ENCODE measurements around the gene SLC24A5.

SLC24A5 gene

DNA sequence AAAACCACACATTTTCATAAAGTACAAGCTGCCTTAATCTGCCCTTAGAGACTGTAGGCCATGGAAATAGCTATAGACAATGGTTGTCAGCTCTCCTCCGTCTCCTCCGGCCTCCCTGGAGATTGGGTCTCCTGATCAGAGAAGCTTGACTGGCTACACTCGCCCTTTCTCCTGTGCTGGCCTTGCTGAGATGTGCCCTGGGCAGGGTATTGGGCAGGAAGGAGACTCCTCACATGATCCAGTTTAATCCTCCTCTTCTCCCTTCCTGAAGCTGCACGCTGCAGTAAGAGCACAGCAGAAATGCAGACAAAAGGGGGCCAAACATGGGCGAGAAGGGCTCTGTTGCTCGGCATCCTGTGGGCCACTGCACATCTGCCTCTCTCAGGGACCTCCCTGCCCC lies at the start of gene SLC24A5:
SLC24A5 (plus strand) TSS at position 246 of the 400 bp plus-strand sequence; CDS start at position 301, 55 bp downstream.
- no peak for DNase-seq (ENCODE audit: low read depth, low spot score)
- H3K27ac ChIP-seq: no peak within 1 kb of the TSS

DNA sequence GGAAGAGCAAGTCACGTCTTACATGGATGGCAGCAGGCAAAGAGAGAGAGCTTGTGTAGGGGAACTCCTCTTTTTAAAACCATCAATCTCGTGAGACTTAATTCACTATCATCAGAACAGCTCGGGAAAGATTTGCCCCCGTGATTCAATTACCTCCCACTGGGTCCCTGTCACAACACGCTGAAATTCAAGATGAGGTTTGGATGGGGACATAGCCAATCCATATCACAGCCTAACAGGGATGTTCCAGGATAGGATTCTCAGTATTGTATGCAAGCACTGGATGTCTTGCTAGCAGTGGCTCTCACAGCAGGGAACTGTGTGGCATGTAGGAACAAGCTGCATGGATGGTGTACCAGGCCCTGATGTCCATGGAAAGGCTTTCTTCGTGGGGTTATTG lies 47.8 kb upstream of the SLC24A5 start:
- H3K27ac ChIP-seq: no peak overlapping the region
- no peak for DNase-seq (ENCODE audit: low read depth, low spot score)

DNA sequence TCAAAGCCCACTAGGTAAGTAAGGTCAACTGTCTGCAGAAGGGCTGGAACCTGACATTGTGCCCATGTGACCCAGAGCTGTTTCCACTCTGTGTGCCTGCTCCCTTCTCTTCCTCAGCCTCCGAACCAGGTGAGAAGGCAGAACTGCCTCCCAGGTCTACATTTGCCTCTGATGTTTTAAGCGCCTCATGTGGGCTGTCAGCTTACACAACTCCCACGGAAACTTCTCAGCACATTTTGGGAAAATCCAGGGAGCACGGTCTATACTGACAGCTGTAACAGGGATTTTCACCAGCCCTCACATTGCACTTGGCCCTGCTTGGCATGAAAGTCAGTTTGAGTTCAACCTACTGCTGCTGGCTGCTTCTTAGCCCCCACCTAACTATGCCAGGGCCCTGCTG lies 46.9 kb upstream of the SLC24A5 start:
- no peak overlapping the region for H3K27ac ChIP-seq
- DNase-seq (ENCODE audit: low read depth, low spot score): no peak

DNA sequence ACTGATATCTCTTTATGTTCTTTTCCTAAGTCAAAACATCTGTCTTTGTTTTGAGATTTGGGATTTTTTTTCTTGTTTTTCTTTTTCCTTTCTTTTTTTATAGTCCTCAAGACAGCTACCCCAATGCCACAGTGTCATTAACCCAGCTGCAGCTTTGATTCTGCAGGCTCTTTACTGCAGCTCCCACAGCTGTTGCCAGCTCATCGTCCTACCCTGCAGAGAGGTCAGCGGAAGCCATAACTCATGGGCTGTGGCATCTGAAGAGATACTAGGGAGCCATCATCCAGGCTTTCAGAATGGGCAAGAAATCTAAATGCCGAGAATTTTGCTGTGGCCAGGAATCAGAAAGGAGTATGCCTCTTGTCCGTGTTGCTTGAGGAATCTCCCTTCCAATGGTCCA lies 44.3 kb upstream of the SLC24A5 start:
- DNase-seq (ENCODE audit: low read depth, low spot score): no peak
- no peak overlapping the region for H3K27ac ChIP-seq

DNA sequence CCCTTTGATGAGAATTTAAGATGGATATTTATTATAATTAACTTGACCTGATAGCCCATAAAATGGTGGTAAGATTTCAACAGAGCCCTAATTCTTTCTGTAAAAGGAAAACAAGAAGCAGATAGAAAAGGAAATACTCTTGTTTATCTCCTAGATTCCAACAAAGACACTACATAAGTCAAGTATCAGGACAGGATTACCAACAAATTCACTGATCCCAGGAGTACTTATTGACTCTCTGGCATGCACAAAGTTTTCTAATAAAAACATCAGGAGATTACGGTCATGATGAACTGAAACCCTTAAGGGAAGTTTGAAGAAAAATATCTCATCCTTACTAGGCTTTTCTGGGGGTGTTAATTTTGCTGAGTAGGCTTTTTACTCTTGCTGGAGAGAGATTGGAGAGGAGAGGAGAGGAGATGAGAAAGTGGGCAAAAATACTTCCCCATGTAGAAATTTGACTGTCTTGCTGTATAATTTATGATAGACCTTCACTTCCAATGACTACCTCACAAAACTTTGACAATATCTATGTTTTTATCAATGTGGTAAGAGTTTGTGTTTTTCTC lies 43.1 kb upstream of the SLC24A5 start:
- no peak for DNase-seq (ENCODE audit: low read depth, low spot score)
- no peak overlapping the region for H3K27ac ChIP-seq

DNA sequence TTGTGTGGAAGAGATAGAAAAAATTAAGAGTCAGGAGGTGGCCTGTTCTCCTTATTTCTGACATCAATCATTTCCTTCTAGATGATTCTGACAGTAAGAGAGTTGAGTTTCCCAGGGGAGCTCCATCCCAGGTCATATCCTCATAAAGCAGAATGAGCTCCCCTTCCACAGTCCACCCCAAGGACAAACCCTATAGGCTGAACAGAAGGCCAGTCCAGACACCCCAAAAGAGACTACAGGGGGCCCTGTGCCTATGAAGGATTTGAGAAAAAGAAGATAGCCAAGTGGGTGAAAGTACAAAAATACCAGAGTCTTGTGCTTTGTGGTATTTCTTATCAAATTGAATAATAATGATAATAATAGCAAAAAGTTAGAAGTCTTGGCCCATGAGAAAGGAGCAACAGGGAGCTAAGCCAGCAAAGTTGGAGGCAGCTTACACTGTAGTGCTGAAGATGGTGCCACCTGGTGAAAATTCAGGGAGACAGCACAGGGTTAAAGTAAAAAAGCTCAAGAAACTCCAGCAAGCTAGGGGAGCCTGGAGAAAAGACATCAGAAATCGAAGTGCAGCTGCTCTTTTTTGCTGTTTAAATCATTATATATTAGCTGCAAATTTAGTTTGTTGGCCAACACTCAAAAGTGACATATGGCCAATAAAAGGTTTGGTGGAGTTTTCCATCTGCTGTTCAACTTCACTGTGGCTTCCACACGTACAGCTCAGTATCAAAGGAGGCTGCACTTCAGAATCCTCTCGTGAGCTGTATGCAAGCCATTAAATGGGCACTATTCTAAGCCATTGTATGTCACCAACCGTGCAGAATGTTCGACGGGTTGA lies 35.8 kb upstream of the SLC24A5 start:
- H3K27ac ChIP-seq: no peak overlapping the region
- no peak for DNase-seq (ENCODE audit: low read depth, low spot score)

DNA sequence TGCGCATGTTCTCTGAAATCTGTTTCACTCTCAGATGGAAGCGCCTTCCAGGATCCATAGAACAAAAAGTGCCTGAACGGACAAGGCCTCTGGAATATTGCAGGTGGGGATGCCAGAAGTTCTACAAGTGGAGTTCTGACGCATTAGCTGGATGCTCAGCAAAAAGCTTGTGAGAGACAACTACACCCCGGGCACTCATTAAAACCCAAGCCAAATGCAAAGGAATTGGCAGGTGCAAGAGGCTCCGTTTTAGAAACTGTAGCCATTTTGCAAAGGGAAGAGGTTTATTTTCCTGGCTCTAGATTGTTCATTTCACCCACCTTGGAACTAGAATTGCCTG lies 35.2 kb upstream of the SLC24A5 start:
- no peak for DNase-seq (ENCODE audit: low read depth, low spot score)
- H3K27ac ChIP-seq: no peak overlapping the region

DNA sequence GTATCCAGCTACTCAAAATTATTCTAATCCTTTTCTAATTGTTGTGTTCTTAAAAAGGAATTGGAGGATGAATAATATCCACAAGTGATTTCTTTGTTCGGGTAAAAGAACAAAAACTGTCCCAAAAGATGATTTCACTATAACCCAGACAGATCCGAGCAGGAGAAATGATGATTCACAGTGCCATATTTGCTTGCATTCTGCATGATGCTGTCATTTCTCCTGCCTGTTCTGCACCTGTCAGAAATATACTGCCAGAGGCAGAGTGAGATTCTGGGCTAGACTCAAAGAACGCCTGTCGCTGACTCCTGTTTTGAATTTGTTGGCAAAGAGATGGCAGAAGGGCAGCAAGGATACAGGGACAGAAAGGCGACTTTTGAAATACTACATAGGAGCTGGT lies 34.7 kb upstream of the SLC24A5 start:
- no peak overlapping the region for H3K27ac ChIP-seq
- no peak for DNase-seq (ENCODE audit: low read depth, low spot score)

DNA sequence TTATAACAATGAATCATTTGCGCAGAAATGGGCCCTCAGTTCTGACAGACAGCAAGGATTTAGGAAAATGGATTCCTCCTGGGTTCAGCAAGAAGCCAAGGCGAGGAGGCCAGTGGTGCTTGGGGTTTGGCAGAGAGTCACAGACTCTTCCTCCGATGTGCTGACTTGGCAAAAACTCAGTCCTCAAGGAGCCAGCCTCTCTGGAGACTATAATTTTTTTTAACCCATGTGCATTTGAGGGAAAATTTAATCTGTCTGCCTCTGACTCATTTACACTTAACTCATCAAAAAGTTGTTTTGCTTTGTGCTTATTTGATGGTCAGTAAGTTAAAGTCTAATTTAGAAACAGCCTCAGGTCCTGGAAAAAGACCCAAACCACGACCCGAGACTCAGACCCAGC lies 34.2 kb upstream of the SLC24A5 start:
- DNase-seq (ENCODE audit: low read depth, low spot score): no peak
- no peak overlapping the region for H3K27ac ChIP-seq

DNA sequence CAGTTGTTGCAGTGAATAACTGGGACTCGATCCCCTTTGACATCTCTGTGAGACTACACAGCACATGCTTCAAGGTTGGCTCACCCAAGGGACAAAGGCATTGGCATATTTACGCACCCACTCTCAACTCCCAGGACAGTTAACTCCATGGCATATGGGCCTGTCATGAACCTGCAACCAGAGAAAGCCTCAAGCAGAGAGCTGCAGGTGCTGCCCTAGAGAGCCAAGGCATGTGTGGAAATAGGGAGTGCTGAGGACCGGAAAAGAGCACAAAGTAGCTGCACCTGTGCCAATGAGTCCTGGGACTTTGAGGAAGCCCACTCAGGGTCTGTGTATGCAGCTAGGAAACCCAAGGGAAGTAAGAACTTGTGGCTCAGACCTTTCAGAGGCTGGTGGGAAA lies 32.9 kb upstream of the SLC24A5 start:
- no peak for DNase-seq (ENCODE audit: low read depth, low spot score)

DNA sequence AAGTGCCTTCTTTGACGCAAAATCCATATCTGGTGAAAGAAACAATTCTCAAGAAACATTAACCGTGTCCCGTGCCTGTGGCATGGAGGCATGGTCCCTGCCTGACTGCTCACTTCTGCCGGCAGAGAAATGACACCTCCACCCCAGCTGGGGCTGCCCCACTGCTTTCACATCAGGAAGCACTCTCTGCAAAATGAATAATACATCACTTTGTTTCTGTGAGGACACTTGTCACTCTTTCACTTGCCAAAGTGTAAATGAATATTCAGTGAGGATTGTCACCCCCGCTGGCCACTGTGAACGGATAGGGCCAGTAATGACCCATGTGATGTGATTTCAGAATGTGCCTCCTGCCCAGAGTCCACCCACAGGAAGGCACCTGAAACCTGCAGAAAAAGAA lies 31.1 kb upstream of the SLC24A5 start:
- H3K27ac ChIP-seq: no peak overlapping the region
- no peak for DNase-seq (ENCODE audit: low read depth, low spot score)

More for the DNA sequence above, 32.9 kb upstream of the SLC24A5 start:
- no peak overlapping the region for H3K27ac ChIP-seq

DNA sequence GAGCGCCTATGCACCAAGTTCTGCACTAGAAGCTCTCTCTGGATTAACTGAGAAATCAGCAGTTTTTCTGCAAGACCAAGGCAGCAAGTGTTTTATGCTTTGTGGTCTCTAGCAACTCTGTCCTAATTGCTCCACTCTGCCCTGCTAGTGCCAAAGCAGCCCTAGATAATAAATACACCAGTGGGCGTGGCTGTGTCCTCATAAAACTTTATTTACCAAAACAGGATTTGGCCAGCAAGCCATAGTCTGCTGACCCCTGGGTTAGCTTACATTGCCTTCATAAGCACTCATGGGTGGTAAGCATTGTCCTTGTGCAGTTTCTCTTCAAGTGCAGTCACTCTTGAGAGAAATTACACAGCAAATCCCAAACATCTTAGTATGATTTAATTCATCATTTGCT lies 30.7 kb upstream of the SLC24A5 start:
- H3K27ac ChIP-seq: no peak overlapping the region
- no peak for DNase-seq (ENCODE audit: low read depth, low spot score)

DNA sequence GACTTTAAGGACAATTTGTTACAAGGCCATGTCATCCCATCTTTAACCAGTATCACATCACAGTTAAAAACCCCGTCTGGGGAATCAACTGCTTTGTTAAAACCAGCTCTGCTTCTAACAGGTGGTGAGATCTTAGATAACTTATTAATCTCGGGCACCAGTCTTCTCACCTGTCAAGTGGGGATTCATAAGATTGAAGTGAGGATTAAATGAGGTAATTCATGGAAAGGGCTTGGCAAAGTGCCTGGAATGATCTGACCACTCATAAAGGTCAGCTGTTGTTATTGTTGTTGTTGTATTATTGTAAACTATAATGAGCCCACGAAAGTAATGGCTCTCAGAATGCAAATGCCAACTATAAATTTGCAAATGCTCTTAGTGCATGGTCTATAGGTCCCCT lies 30.1 kb upstream of the SLC24A5 start:
- no peak for DNase-seq (ENCODE audit: low read depth, low spot score)
- H3K27ac ChIP-seq: no peak overlapping the region

DNA sequence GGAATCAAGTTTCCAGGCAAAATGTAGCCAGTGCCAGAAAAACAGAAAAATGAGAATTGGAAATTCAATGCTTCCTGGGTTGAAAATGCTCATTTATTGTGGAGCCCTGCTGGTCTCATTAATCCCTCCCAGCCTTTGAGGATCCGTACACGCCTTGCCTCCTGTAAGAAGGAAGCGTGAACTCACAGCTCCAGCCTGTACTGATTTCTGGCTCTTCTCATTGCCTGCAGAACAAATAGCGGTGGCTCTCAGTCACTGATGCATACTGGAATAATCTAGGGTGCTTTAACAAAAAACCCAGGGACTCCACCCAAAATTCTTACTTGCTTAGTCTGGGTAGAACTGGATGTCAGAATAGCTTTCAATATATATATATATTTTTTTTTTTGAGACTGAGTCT lies 29.3 kb upstream of the SLC24A5 start:
- no peak for DNase-seq (ENCODE audit: low read depth, low spot score)
- H3K27ac ChIP-seq: no peak overlapping the region

DNA sequence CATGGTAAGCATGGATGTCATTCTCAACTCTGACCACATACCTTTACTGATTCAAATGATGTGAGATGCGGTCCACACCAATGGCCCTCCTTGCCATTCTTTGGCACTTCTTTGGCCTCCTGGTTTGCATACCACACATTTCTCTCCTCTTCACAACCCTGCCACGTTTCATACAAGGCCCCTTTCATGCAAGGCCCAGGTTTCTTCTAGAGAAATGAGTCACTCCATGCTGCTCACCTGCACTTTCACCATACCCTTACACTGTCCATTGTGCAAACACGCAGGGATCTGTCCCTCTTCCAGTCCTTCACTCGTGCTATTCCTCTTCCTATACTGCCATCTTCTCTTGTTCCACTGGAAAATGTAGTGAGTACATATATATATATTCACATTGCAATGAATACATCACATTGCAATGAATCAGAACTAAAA lies 24.4 kb upstream of the SLC24A5 start:
- DNase-seq (ENCODE audit: low read depth, low spot score): peak; percentile 39
- H3K27ac ChIP-seq: no peak overlapping the region

DNA sequence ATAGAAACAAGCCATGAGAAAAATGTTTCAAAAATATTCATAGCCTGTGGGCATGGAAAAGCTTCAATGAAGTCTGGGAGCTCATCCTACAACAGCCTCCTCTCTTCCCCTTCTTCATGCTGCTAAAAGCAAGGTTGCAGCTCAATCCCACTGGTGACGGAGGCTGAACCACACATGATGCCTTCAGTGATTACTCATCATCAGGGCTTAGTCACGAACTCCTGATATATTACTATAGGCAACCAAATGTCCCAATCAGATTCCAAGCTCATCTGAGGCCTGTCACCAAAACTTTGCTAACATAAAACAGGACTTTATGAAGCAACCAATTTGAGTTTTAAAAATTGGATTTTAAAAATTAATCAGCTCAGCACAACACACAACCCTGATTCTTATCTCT lies 24.0 kb upstream of the SLC24A5 start:
- H3K27ac ChIP-seq: no peak overlapping the region
- peak; percentile 64 for DNase-seq (ENCODE audit: low read depth, low spot score)

DNA sequence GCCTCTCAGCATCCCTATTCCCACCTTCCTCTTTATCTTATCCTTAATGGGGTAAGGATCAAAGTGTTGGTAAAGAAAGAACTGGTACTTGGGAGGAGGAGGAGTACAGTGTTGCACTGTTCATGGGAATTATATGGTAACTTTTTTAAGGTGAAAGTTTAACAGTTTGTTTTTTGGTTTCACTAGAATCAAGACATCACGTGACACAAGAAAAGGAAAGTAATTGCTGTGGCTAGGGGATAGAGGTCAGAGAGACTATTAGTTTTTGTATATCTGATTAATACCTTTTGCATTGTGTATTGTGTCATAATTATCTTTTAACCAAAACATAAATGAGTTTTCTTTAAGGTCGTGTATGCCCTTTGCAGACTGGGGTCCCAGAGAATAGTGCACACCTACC lies 23.5 kb upstream of the SLC24A5 start:
- DNase-seq (ENCODE audit: low read depth, low spot score): no peak
- H3K27ac ChIP-seq: no peak overlapping the region

DNA sequence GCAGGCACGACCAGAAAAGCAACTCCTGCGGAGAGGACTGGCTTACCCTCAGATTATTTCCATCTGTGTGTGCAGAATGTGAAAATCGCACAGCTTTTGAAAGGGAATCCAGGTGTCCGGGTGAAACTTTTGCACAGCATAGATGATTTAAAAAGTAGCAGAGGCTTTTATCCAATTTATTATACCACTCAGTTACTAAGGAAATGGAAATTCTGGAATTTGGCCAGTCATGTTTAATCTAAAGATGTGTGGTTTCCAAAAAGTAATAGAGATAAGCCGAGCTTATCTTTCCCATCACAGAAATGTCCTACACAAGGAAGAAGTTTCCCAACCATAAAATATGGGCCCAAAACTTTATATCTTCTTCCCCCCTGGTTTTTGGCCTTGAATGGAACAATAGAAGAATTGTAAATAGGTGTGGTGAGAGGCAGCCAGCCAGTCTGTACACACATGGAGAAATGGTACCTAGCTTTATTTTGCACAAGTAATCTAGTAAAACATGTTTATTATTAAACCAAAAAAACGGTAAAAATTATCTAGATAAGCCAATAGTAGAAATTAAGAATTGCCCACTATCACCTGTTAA lies 19.3 kb upstream of the SLC24A5 start:
- no peak overlapping the region for H3K27ac ChIP-seq
- no peak for DNase-seq (ENCODE audit: low read depth, low spot score)

DNA sequence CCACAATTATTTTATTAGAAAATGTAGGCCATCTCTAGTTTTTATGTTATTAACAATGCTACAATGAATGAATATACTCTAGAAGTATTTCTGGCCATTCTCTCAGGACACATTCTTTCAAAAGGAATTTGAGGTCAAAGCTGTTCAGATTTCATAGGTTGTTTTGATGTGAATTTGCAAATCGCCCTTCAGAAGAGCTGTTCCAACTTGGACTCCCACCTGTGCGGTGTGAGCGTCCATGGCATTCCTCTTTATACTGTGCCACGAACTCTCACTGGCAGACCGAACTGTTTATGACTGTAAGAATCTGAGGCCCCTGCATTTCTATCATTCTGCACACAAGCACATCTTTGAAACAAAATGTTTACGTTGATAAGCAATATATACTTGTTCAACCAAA lies 18.6 kb upstream of the SLC24A5 start:
- DNase-seq (ENCODE audit: low read depth, low spot score): no peak
- no peak overlapping the region for H3K27ac ChIP-seq

DNA sequence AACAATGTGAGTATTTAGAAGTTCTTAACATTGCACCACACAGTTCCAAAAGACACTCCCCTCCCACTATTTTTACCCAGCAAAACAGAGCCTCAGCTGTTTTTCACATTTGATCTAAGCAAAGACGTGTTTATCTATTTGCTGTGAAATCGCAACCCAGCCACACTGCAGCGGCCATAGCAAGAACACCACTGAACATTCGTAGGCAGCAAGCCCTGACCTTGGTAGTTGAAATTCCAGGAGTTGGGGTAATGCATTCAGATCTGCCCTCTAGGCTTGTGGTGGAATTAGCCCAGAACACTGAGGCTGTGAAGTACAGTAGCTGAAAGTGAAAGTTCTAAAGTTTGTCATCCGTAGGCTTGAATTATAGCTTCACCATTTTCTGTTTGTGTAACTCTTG lies 17.1 kb upstream of the SLC24A5 start:
- H3K27ac ChIP-seq: no peak overlapping the region

DNA sequence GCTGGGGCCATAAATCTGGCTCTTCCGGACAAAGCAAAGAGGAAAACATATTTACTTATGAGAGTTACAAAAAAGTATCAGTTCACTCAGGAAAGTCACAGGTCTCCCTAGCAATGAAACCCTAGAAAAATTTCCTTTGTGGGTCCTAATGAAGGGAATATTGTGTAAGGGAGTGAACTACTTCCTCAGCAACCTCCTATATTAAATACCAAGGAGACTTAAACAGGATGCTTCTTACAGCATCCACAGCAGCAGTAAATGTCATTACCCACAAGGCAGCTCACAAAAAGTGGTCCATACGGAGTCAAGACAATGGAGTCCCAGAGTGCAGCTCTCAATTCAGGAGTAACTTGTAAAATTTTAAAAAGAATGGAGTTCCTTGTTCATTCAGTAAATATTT lies 14.9 kb upstream of the SLC24A5 start:
- no peak overlapping the region for H3K27ac ChIP-seq
- no peak for DNase-seq (ENCODE audit: low read depth, low spot score)

More for the DNA sequence above, 17.1 kb upstream of the SLC24A5 start:
- no peak for DNase-seq (ENCODE audit: low read depth, low spot score)

DNA sequence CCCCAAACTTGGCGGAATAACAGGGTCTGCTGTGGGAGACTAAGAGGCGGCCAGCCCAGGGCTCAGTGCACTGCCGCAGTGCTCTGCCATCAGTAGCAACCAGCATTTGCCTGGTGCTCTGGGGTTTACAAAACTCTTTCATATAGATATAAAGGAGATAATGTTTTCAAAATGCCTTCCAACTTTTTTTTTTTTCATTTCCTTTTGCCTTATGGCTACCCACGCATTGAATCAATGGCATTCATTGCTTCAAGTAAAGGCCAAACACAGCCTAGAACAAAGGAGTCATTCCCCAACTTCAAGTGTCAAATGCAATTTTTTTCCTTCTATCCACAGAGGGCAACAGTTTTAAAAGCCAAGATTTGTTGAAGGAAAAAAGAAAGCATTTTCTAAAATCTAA lies 11.6 kb upstream of the SLC24A5 start:
- H3K27ac ChIP-seq: no peak overlapping the region
- DNase-seq (ENCODE audit: low read depth, low spot score): no peak

Data from epithelial cell of prostate (primary cell).